Left cardiac atrium (tissue), 4 donors: ENCODE data around the gene ITIH5. TPM values are rescaled to one million over a fixed set of nuclear protein-coding genes. Genes with fewer than 3 reads are reported as not detected.
A peak's percentile ranks its signal among the peaks of the same experiment; 100 is the strongest.
"Not testable (repeated sequence)": the region's sequence is repeated elsewhere in the genome, so short reads cannot be mapped to it uniquely, and the experiment has no call there.

Source experiments
- ATAC-seq, 2 donors: fragments of 200-7000 bp; cut with Tn5 transposase; one replicate each; pipeline ENCODE4 v1.9.1; 2020; ENCODE audit warnings: mild to moderate bottlenecking in 2 of 2, moderate library complexity in 2 of 2
- DNase-seq: peaks from one replicate; pipeline ENCODE4 v3.0.0-alpha.2; 2020
- intact Hi-C, 2 donors: fragments of 100-400 bp; cut with DNase I; formaldehyde crosslinking; loops; one replicate each; pipeline versions ENCODE4 v1.14.1 to v1.15.1; 2022 to 2023
- total RNA-seq, 2 donors: library from RNA; stranded (reverse); fragmentation: NEBNext Ultra II Directional; extraction: Animal tissue kit (Norgen Biotek cat#: 25700); gene quantifications; one replicate each; pipeline ENCODE4 v1.2.1, GENCODE V29; 2021
- donor health status: DM: no; HTN: yes; CAD: no.
- donor health status: DM: no; HTN: yes; CAD: no; lungs with severe emphysema.
- donor health status: DM: yes; HTN: yes; CAD: no.
- donor health status: Dilated cardiomyopathy.

Gene ITIH5
- total RNA-seq, 2 donors from 2014 or later: 20.4 to 22.1 TPM

- ATAC-seq, intact Hi-C loops, DNase-seq: not testable (repeated sequence)
Observed at GRCh38 chr10:7690885-7691597, 24.3 kb upstream of the ITIH5 start.

GRCh38 chr10:7689591-7689990, 22.8 kb upstream of the ITIH5 start:
- intact Hi-C loops: loop anchor here in 1 of 2 donors (5.0 kb wide), 1 partner anchor 162 kb away; no protein-coding TSS in a partner anchor
- no peak for DNase-seq
- ATAC-seq: no peak

- ATAC-seq (peak; percentile 94 to 95), DNase-seq (peak; percentile 81)
- intact Hi-C loops: loop anchor here (2.0 to 5.0 kb wide), 2 partner anchors 160 to 161 kb away; no protein-coding TSS in a partner anchor
Observed at GRCh38 chr10:7687228-7687907, 20.6 kb upstream of the ITIH5 start.

GRCh38 chr10:7686351-7687171, 19.8 kb upstream of the ITIH5 start:
- DNase-seq (no peak), ATAC-seq (peak in 1 of 2 donors; percentile 75)
- intact Hi-C loops: loop anchor here (2.0 to 5.0 kb wide), 2 partner anchors 159 to 160 kb away; no protein-coding TSS in a partner anchor

GRCh38 chr10:7680078-7680477, 13.3 kb upstream of the ITIH5 start:
- DNase-seq, ATAC-seq, intact Hi-C loops: not testable (repeated sequence)

- ATAC-seq (no peak), DNase-seq (no peak)
- intact Hi-C loops: no loop called here
Observed at GRCh38 chr10:7679256-7679655, 12.5 kb upstream of the ITIH5 start.

- intact Hi-C loops: no loop called here
- DNase-seq (no peak), ATAC-seq (no peak)
Observed at GRCh38 chr10:7672341-7673134, 5.8 kb upstream of the ITIH5 start.

- intact Hi-C loops: no loop called here
- ATAC-seq (no peak), DNase-seq (no peak)
Observed at GRCh38 chr10:7670157-7670556, 3.4 kb upstream of the ITIH5 start.

- peak; percentile 67 to 72 for ATAC-seq
- no peak for DNase-seq
- intact Hi-C loops: no loop called here
Observed at GRCh38 chr10:7667262-7668141, 736 bp upstream of the ITIH5 start.

GRCh38 chr10:7665767-7666166, 999 bp downstream of the ITIH5 start:
- DNase-seq: no peak
- ATAC-seq: no peak
- intact Hi-C loops: no loop called here

GRCh38 chr10:7664707-7665106, 2.1 kb downstream of the ITIH5 start:
- no peak for ATAC-seq
- intact Hi-C loops: no loop called here
- DNase-seq: no peak

GRCh38 chr10:7662522-7662921, 4.2 kb downstream of the ITIH5 start:
- intact Hi-C loops: no loop called here
- ATAC-seq (no peak), DNase-seq (no peak)

- no peak for ATAC-seq
- intact Hi-C loops: no loop called here
- no peak for DNase-seq
Observed at GRCh38 chr10:7659560-7659959, 7.2 kb downstream of the ITIH5 start.

GRCh38 chr10:7657552-7657951, 9.2 kb downstream of the ITIH5 start:
- no peak for DNase-seq
- ATAC-seq: no peak
- intact Hi-C loops: no loop called here

- DNase-seq, intact Hi-C loops, ATAC-seq: not testable (repeated sequence)
Observed at GRCh38 chr10:7657079-7657478, 9.7 kb downstream of the ITIH5 start.

- DNase-seq (no peak), ATAC-seq (no peak)
- intact Hi-C loops: no loop called here
Observed at GRCh38 chr10:7651853-7652470, 14.8 kb downstream of the ITIH5 start.

- intact Hi-C loops: no loop called here
- peak in 1 of 2 donors; percentile 73 for ATAC-seq
- DNase-seq: peak; percentile 35
Observed at GRCh38 chr10:7649673-7650300, 17.0 kb downstream of the ITIH5 start.
